HepG2 (cell line): ENCODE measurements around the gene RAB30. TPM values are rescaled to one million over a fixed set of nuclear protein-coding genes. Genes with fewer than 3 reads are reported as not detected.

Experiments
- ARNT ChIP-seq: fragments of 450-650 bp; IDR thresholded peaks from 2 replicates; pipeline ENCODE4 v1.6.1; 2017
- ELF3 ChIP-seq: IDR thresholded peaks from 2 replicates; pipeline ENCODE4 v1.6.1; 2016; ENCODE audit warnings: missing genetic modification reagents, missing compliant biosample characterization
- HNF4G ChIP-seq, 2 experiments: sonication (generic) in 1 of 2; formaldehyde crosslinking in 1 of 2; IDR thresholded peaks; 2 replicates each; pipeline versions ENCODE4 v1.4.0 to v1.6.1; 2011 to 2020; ENCODE audit warnings: borderline replicate concordance in 2 of 2, low read depth in 2 of 2, mild to moderate bottlenecking in 2 of 2, low read length in 1 of 2, missing genetic modification reagents in 1 of 2, moderate library complexity in 1 of 2
- KDM4B ChIP-seq: sonication (generic); formaldehyde crosslinking; IDR thresholded peaks from 2 replicates; pipeline ENCODE4 v1.4.0; 2020; ENCODE audit warnings: missing genetic modification reagents
- MAFK ChIP-seq, 2 experiments: IDR thresholded peaks in 1 of 2; conservative IDR thresholded peaks in 1 of 2; 2 replicates each; pipeline ENCODE4 v1.6.1; 2011; ENCODE audit warnings: improper control_type of control experiment in 2 of 2, low read length in 2 of 2
- MBD4 ChIP-seq: IDR thresholded peaks from 2 replicates; pipeline ENCODE4 v1.6.1; 2012; ENCODE audit warnings: low read length, inconsistent platforms, borderline replicate concordance
- NKX3-1 ChIP-seq: sonication (generic); formaldehyde crosslinking; IDR thresholded peaks from 2 replicates; pipeline ENCODE4 v1.5.0; 2020; ENCODE audit warnings: missing genetic modification reagents
- NR2F6 ChIP-seq, 2 experiments: IDR thresholded peaks; 2 replicates each; pipeline ENCODE4 v1.6.1; 2016; ENCODE audit warnings: antibody characterized with exemption in 1 of 2, mild to moderate bottlenecking in 1 of 2
- PHB2 ChIP-seq: fragments of 450-650 bp; IDR thresholded peaks from 2 replicates; pipeline ENCODE4 v1.6.1; 2018; ENCODE audit not compliant: partially characterized antibody
- ZNF333 ChIP-seq: sonication (generic); formaldehyde crosslinking; IDR thresholded peaks from 2 replicates; pipeline ENCODE4 v1.4.0; 2020; ENCODE audit warnings: mild to moderate bottlenecking, missing genetic modification reagents, borderline replicate concordance
- ZNF44 ChIP-seq: sonication (generic); formaldehyde crosslinking; IDR thresholded peaks from 2 replicates; pipeline ENCODE4 v1.5.1; 2020; ENCODE audit warnings: mild to moderate bottlenecking, missing genetic modification reagents
- ZSCAN29 ChIP-seq: sonication (generic); formaldehyde crosslinking; conservative IDR thresholded peaks from 2 replicates; pipeline ENCODE4 v1.4.0; 2020; ENCODE audit warnings: mild to moderate bottlenecking, missing genetic modification reagents
- ZSCAN9 ChIP-seq: IDR thresholded peaks from 2 replicates; pipeline ENCODE4 v1.6.1; 2016; ENCODE audit warnings: borderline replicate concordance
- polyA plus RNA-seq, 8 experiments: library from polyadenylated mRNA; depleted of rRNA in 3 of 8; stranded (reverse) in 7 of 8; unstranded in 1 of 8; fragments of >200 nt; fragmentation: Illumina TruSeq in 4 of 8; extraction: Trizol in 4 of 8; gene quantifications; 2 replicates each; pipeline versions ENCODE4 v1.2.1 to v1.2.3, GENCODE V29; 2011 to 2016; ENCODE audit warnings: low read depth in 4 of 8, missing spikeins in 1 of 8, mixed read lengths in 1 of 8; ENCODE audit not compliant: insufficient read depth in 1 of 8
- total RNA-seq, 5 experiments: library from RNA; depleted of rRNA; stranded (reverse); fragments of >200 nt; fragmentation: Illumina TruSeq; extraction: Trizol; gene quantifications; 2 replicates each; pipeline ENCODE4 v1.2.3, GENCODE V29; 2016; ENCODE audit warnings: low read depth in 1 of 5
- TF ChIP-seq, protein P1 (sequence below): sonication (generic); formaldehyde crosslinking; conservative IDR thresholded peaks from 2 replicates; pipeline ENCODE4 v1.8.0; 2022; ENCODE audit warnings: mild to moderate bottlenecking, moderate library complexity, missing genetic modification reagents
- TF ChIP-seq, protein P2 (sequence below): sonication (generic); formaldehyde crosslinking; IDR thresholded peaks from 2 replicates; pipeline ENCODE4 v1.4.0; 2020; ENCODE audit warnings: missing genetic modification reagents
- TF ChIP-seq, protein P3 (sequence below): IDR thresholded peaks from 2 replicates; pipeline ENCODE4 v1.6.1; 2016
- TF ChIP-seq, protein P4 (sequence below): sonication (generic); formaldehyde crosslinking; IDR thresholded peaks from 2 replicates; pipeline ENCODE4 v1.4.0; 2020; ENCODE audit warnings: low read depth, mild to moderate bottlenecking, missing genetic modification reagents
- TF ChIP-seq, protein P5 (sequence below): sonication (generic); formaldehyde crosslinking; IDR thresholded peaks from 2 replicates; pipeline ENCODE4 v1.5.0; 2020; ENCODE audit warnings: mild to moderate bottlenecking, missing genetic modification reagents
- TF ChIP-seq, protein P6 (sequence below): IDR thresholded peaks from 2 replicates; pipeline ENCODE4 v1.6.1; 2012; ENCODE audit warnings: inconsistent platforms

RAB30 gene
- total and polyA plus RNA-seq, 2 of the 13 experiments (the other 11 are each of a cell fraction or from before 2014, with no cell fraction given): 3.7 to 5.0 TPM

DNA sequence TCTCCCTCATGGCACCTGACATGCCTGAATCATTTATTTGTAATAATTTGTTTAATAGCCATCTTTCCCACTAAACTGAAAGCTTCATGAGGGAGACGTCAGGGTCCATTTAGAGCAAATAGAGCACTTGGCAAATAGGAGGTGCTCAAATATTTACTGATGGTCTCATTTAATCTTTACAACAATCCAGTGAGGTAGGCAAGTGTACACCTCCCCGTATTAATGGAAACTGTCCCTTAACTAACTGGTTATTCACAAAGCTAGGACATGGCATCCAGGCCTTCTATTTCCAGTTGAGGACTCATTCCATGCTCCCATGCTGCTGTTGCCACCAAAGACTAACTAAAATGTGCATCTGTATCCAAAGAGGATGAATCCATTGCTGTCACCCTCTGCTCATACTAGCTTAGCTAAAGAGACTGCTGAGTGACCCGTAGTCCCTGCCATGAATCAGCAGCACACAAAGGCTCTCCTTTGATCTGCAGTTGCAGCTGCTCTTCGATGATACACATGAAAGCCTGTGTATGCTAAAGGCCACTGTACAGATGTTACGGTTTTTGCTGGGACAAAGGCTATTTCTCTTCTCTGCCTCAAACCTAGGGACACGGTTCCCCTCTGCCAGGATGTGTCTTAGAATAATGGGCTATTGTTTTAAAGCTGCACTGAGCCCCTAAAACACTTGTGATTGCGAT lies 82.6 kb downstream of the RAB30 start (continued):
- TF ChIP-seq, protein P1, sequence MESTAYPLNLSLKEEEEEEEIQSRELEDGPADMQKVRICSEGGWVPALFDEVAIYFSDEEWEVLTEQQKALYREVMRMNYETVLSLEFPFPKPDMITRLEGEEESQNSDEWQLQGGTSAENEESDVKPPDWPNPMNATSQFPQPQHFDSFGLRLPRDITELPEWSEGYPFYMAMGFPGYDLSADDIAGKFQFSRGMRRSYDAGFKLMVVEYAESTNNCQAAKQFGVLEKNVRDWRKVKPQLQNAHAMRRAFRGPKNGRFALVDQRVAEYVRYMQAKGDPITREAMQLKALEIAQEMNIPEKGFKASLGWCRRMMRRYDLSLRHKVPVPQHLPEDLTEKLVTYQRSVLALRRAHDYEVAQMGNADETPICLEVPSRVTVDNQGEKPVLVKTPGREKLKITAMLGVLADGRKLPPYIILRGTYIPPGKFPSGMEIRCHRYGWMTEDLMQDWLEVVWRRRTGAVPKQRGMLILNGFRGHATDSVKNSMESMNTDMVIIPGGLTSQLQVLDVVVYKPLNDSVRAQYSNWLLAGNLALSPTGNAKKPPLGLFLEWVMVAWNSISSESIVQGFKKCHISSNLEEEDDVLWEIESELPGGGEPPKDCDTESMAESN (CRISPR knock-in tag): peak; percentile 85
- TF ChIP-seq ARNT: no peak
- TF ChIP-seq MBD4: 0 out of 2 replicates have a peak, but pooled peaks have one; percentile 69
- TF ChIP-seq HNF4G (IDR thresholded peaks at IDR 0.05; ENCODE audit: borderline replicate concordance, low read depth, low read length): peak; percentile 78
- no peak for TF ChIP-seq HNF4G (CRISPR knock-in tag; IDR thresholded peaks at IDR 0.05; ENCODE audit: borderline replicate concordance, low read depth)
- TF ChIP-seq, protein P2, sequence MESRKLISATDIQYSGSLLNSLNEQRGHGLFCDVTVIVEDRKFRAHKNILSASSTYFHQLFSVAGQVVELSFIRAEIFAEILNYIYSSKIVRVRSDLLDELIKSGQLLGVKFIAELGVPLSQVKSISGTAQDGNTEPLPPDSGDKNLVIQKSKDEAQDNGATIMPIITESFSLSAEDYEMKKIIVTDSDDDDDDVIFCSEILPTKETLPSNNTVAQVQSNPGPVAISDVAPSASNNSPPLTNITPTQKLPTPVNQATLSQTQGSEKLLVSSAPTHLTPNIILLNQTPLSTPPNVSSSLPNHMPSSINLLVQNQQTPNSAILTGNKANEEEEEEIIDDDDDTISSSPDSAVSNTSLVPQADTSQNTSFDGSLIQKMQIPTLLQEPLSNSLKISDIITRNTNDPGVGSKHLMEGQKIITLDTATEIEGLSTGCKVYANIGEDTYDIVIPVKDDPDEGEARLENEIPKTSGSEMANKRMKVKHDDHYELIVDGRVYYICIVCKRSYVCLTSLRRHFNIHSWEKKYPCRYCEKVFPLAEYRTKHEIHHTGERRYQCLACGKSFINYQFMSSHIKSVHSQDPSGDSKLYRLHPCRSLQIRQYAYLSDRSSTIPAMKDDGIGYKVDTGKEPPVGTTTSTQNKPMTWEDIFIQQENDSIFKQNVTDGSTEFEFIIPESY (CRISPR knock-in tag): no peak
- TF ChIP-seq NR2F6 (IDR thresholded peaks at IDR 0.05): peak; percentile 77
- TF ChIP-seq NR2F6 (CRISPR knock-in tag; IDR thresholded peaks at IDR 0.05): peak; percentile 76
- TF ChIP-seq, protein P3, sequence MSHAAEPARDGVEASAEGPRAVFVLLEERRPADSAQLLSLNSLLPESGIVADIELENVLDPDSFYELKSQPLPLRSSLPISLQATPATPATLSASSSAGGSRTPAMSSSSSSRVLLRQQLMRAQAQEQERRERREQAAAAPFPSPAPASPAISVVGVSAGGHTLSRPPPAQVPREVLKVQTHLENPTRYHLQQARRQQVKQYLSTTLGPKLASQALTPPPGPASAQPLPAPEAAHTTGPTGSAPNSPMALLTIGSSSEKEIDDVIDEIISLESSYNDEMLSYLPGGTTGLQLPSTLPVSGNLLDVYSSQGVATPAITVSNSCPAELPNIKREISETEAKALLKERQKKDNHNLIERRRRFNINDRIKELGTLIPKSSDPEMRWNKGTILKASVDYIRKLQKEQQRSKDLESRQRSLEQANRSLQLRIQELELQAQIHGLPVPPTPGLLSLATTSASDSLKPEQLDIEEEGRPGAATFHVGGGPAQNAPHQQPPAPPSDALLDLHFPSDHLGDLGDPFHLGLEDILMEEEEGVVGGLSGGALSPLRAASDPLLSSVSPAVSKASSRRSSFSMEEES: peak; percentile 65; the same call in 1 of the 2 replicates
- TF ChIP-seq, protein P4, sequence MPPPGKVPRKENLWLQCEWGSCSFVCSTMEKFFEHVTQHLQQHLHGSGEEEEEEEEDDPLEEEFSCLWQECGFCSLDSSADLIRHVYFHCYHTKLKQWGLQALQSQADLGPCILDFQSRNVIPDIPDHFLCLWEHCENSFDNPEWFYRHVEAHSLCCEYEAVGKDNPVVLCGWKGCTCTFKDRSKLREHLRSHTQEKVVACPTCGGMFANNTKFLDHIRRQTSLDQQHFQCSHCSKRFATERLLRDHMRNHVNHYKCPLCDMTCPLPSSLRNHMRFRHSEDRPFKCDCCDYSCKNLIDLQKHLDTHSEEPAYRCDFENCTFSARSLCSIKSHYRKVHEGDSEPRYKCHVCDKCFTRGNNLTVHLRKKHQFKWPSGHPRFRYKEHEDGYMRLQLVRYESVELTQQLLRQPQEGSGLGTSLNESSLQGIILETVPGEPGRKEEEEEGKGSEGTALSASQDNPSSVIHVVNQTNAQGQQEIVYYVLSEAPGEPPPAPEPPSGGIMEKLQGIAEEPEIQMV: peak; percentile 40; the same call in 1 of the 2 replicates
- no peak for TF ChIP-seq ZNF44 (CRISPR knock-in tag)
- TF ChIP-seq ELF3 (CRISPR knock-in tag): peak; percentile 35; the same call in 1 of the 2 replicates
- peak; percentile 77; the same call in 1 of the 2 replicates for TF ChIP-seq ZSCAN29 (CRISPR knock-in tag)
- TF ChIP-seq NKX3-1 (CRISPR knock-in tag): 0 out of 2 replicates have a peak, but pooled peaks have one; percentile 19
- TF ChIP-seq, protein P5, sequence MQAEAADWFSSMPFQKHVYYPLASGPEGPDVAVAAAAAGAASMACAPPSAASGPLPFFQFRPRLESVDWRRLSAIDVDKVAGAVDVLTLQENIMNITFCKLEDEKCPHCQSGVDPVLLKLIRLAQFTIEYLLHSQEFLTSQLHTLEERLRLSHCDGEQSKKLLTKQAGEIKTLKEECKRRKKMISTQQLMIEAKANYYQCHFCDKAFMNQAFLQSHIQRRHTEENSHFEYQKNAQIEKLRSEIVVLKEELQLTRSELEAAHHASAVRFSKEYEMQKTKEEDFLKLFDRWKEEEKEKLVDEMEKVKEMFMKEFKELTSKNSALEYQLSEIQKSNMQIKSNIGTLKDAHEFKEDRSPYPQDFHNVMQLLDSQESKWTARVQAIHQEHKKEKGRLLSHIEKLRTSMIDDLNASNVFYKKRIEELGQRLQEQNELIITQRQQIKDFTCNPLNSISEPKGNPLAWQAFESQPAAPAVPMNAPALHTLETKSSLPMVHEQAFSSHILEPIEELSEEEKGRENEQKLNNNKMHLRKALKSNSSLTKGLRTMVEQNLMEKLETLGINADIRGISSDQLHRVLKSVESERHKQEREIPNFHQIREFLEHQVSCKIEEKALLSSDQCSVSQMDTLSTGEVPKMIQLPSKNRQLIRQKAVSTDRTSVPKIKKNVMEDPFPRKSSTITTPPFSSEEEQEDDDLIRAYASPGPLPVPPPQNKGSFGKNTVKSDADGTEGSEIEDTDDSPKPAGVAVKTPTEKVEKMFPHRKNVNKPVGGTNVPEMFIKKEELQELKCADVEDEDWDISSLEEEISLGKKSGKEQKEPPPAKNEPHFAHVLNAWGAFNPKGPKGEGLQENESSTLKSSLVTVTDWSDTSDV (CRISPR knock-in tag): no peak
- peak; percentile 54 to 75 for TF ChIP-seq MAFK (conservative IDR thresholded peaks at IDR 0.05 in 1 of 2, IDR thresholded peaks at IDR 0.05 in 1 of 2; ENCODE audit: low read length in 2 of 2)
- 0 out of 2 replicates have a peak, but pooled peaks have one; percentile 30 for TF ChIP-seq KDM4B (CRISPR knock-in tag)
- peak; percentile 55; the same call in 1 of the 2 replicates for TF ChIP-seq ZSCAN9 (CRISPR knock-in tag)
- no peak for TF ChIP-seq ZNF333
- TF ChIP-seq PHB2: no peak
- TF ChIP-seq, protein P6, sequence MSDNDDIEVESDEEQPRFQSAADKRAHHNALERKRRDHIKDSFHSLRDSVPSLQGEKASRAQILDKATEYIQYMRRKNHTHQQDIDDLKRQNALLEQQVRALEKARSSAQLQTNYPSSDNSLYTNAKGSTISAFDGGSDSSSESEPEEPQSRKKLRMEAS: peak; percentile 65
